D341Med (cell line): ENCODE results near the gene ERC2.
A peak's percentile ranks its signal among the peaks of the same experiment; 100 is the strongest.

Experiments used
- DNase-seq: peaks from one replicate; pipeline ENCODE4 v3.0.0; 2012; ENCODE audit warnings: low spot score

The ERC2 gene

GRCh38 chr3:55487381-55488241, 980.7 kb downstream of the ERC2 start:
- DNase-seq: peak; percentile 63

- DNase-seq: peak; percentile 55
These were observed 981.3 kb downstream of the ERC2 start, which contains the start of gene WNT5A for GRCh38 chr3:55486857-55487380. TSS of gene WNT5A (minus strand) at chr3:55487306. CDS start at chr3:55486985, 321 bp downstream.

- peak; percentile 45 for DNase-seq
These were observed 982.0 kb downstream of the ERC2 start for GRCh38 chr3:55486101-55486856.

- DNase-seq: peak; percentile 90
These were observed 983.2 kb downstream of the ERC2 start for GRCh38 chr3:55484801-55485791.

GRCh38 chr3:55484191-55484689, 984.0 kb downstream of the ERC2 start:
- peak; percentile 36 for DNase-seq

GRCh38 chr3:55483196-55484095, 984.8 kb downstream of the ERC2 start:
- DNase-seq: no peak

GRCh38 chr3:55482496-55483195, 985.6 kb downstream of the ERC2 start:
- DNase-seq: peak; percentile 30

GRCh38 chr3:55481744-55482495, 986.3 kb downstream of the ERC2 start:
- peak; percentile 39 for DNase-seq

- DNase-seq: peak; percentile 41
These were observed 987.1 kb downstream of the ERC2 start for GRCh38 chr3:55480911-55481743.

- no peak for DNase-seq
These were observed 990.7 kb downstream of the ERC2 start for GRCh38 chr3:55477306-55478303.

GRCh38 chr3:55476515-55476914, 991.8 kb downstream of the ERC2 start:
- no peak for DNase-seq

GRCh38 chr3:55474213-55474632, 994.0 kb downstream of the ERC2 start:
- no peak for DNase-seq

- no peak for DNase-seq
These were observed 994.5 kb downstream of the ERC2 start for GRCh38 chr3:55473788-55474187.

- no peak for DNase-seq
These were observed 996.6 kb downstream of the ERC2 start for GRCh38 chr3:55471522-55472280.

GRCh38 chr3:55471084-55471483, 997.2 kb downstream of the ERC2 start:
- DNase-seq: no peak

- no peak for DNase-seq
These were observed 998.2 kb downstream of the ERC2 start for GRCh38 chr3:55469957-55470526.
